Keratinocyte (primary cell): Measurements from ENCODE around the gene ERI2. TPM values are rescaled to one million over a fixed set of nuclear protein-coding genes. Genes with fewer than 3 reads are reported as not detected.
A peak's percentile ranks its signal among the peaks of the same experiment; 100 is the strongest.

Experiments
- DNase-seq: peaks from one replicate; pipeline ENCODE4 v3.0.0-alpha.2; 2011; ENCODE audit warnings: low read depth, missing footprints, low spot score
- FAIRE-seq: peaks from 2 replicates; lab custom pipeline; 2011; peaks lifted over from hg19 to GRCh38; lab: Jason Lieb, UNC
- H2AFZ ChIP-seq: 2 replicates; pipeline ENCODE4 v1.6.0; 2012; ENCODE audit warnings: low read length, control low read depth, inconsistent platforms; ENCODE audit not compliant: control insufficient read depth
- H3K27ac ChIP-seq: 2 replicates; pipeline ENCODE4 v1.5.1; 2011; ENCODE audit warnings: low read length; ENCODE audit not compliant: control insufficient read depth, insufficient read depth
- H3K27me3 ChIP-seq: 3 replicates; pipeline ENCODE4 v1.6.0; 2011; ENCODE audit warnings: low read length; ENCODE audit not compliant: control insufficient read depth, insufficient read depth; ENCODE audit errors: extremely low read depth
- H3K36me3 ChIP-seq, 2 experiments: 2 replicates in 1 of 2; 3 replicates in 1 of 2; pipeline ENCODE4 v1.5.1; 2011; ENCODE audit warnings: low read length in 2 of 2, mild to moderate bottlenecking in 1 of 2; ENCODE audit not compliant: control insufficient read depth in 2 of 2, insufficient read depth in 2 of 2; ENCODE audit errors: extremely low read depth in 1 of 2
- H3K4me1 ChIP-seq: 3 replicates; pipeline ENCODE4 v1.5.1; 2011; ENCODE audit warnings: low read length; ENCODE audit not compliant: control insufficient read depth, insufficient read depth; ENCODE audit errors: extremely low read depth
- H3K4me2 ChIP-seq: 3 replicates; pipeline ENCODE4 v1.6.0; 2011; ENCODE audit warnings: low read depth, low read length; ENCODE audit not compliant: control insufficient read depth, insufficient read depth; ENCODE audit errors: extremely low read depth
- H3K4me3 ChIP-seq, 3 experiments: fragments of 200-600 bp in 1 of 3; sonication (generic) in 1 of 3; 2 replicates in 2 of 3; 3 replicates in 1 of 3; pipeline ENCODE4 v1.5.1; 2011 to 2016; ENCODE audit warnings: low read length in 3 of 3, mild to moderate bottlenecking in 3 of 3, control low read depth in 2 of 3, inconsistent platforms in 1 of 3, low read depth in 1 of 3, mixed read lengths in 1 of 3, mixed run types in 1 of 3, moderate library complexity in 1 of 3; ENCODE audit not compliant: control insufficient read depth in 2 of 3, insufficient read depth in 2 of 3; ENCODE audit errors: extremely low read depth in 1 of 3
- H3K79me2 ChIP-seq: 2 replicates; pipeline ENCODE4 v1.6.0; 2012; ENCODE audit warnings: low read length; ENCODE audit not compliant: control insufficient read depth, insufficient read depth
- H3K9ac ChIP-seq: 3 replicates; pipeline ENCODE4 v1.6.0; 2011; ENCODE audit warnings: low read length; ENCODE audit not compliant: control insufficient read depth, insufficient read depth; ENCODE audit errors: extremely low read depth
- H3K9me1 ChIP-seq: 3 replicates; pipeline ENCODE4 v1.6.0; 2011; ENCODE audit warnings: low read length; ENCODE audit not compliant: control insufficient read depth, insufficient read depth; ENCODE audit errors: extremely low read depth
- H3K9me3 ChIP-seq: 2 replicates; pipeline ENCODE4 v1.5.1; 2012; ENCODE audit warnings: low read depth, low read length; ENCODE audit not compliant: control insufficient read depth
- H4K20me1 ChIP-seq: 3 replicates; pipeline ENCODE4 v1.6.0; 2011; ENCODE audit warnings: low read length; ENCODE audit not compliant: control insufficient read depth, insufficient read depth; ENCODE audit errors: extremely low read depth
- CTCF ChIP-seq, 3 experiments: IDR thresholded peaks in 1 of 3; conservative IDR thresholded peaks in 1 of 3; optimal IDR thresholded peaks in 1 of 3; 2 replicates in 2 of 3; 3 replicates in 1 of 3; pipeline versions ENCODE3 to v1.5.1; 2011; ENCODE audit warnings: low read length in 3 of 3, mild to moderate bottlenecking in 3 of 3, moderate library complexity in 2 of 3, control low read depth in 1 of 3, inconsistent platforms in 1 of 3; ENCODE audit not compliant: insufficient read depth in 2 of 3; ENCODE audit errors: extremely low read depth in 1 of 3
- EZH2 ChIP-seq: IDR thresholded peaks from one replicate; pipeline ENCODE4 v1.6.1; 2012; ENCODE audit warnings: inconsistent platforms, mild to moderate bottlenecking, low read length, moderate library complexity
- dilution Hi-C: fragments of 300-500 bp; cut with MboI; formaldehyde crosslinking; loops from one replicate; pipeline ENCODE4 v1.7.0; 2020; ENCODE audit warnings: low sequenced_read_pairs; ENCODE audit not compliant: extremely low pct_ligation_motif_present
- polyA plus RNA-seq, 5 experiments: library from polyadenylated mRNA; depleted of rRNA in 3 of 5; stranded (reverse) in 3 of 5; stranded (forward) in 1 of 5; unstranded in 1 of 5; fragments of >200 nt; gene quantifications; 1 replicate in 1 of 5; 2 replicates in 3 of 5; 3 replicates in 1 of 5; pipeline versions ENCODE4 v1.2.1 to v1.2.3, GENCODE V29; 2011 to 2012; ENCODE audit warnings: missing spikeins in 2 of 5, low read depth in 1 of 5, low replicate concordance in 1 of 5

The ERI2 gene
- polyA plus RNA-seq, 1 donor (not counting 4 experiments of a cell fraction or from before 2014, with no cell fraction given) = 19.5 TPM

DNA sequence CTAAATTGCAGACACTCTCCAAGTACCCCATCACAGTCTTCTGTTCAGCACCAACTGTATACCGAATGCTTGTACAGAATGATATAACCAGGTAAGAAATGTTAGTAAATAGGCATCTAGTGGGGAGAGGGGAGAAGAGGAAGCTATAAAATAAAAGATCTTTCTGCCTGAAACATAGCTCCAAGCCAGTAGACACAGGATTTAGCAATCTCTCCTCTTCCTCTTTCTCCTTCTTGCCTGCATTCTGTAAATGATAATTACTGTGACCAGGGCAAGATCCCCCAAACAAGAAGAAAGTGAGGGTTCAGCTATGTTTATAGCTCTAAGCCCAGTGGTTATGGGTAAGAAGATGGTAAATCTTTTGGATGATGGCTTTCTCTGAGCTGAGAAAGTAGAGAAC lies 24.6 kb downstream of the ERI2 start:
- no peak overlapping the region for H2AFZ ChIP-seq
- H4K20me1 ChIP-seq = no peaks in the 10 kb centered on the region
- no peaks in the 10 kb centered on the region for H3K9me1 ChIP-seq
- H3K4me2 ChIP-seq = no peak overlapping the region
- FAIRE-seq = no peak
- H3K79me2 ChIP-seq = no peaks in the 10 kb centered on the region
- no peak overlapping the region for H3K9ac ChIP-seq
- H3K27ac ChIP-seq = no peak overlapping the region
- no peaks in the 10 kb centered on the region for H3K27me3 ChIP-seq
- TF ChIP-seq CTCF (optimal IDR thresholded peaks at IDR 0.05 in 1 of 3, IDR thresholded peaks at IDR 0.05 in 1 of 3, conservative IDR thresholded peaks at IDR 0.05 in 1 of 3; ENCODE audit: extremely low read depth in 1 of 3, insufficient read depth in 2 of 3, low read length in 3 of 3) (no peak), EZH2 (no peak)
- H3K4me3 ChIP-seq = no peak overlapping the region
- no peak for DNase-seq
- dilution Hi-C loops = no loop called here
- no peaks in the 10 kb centered on the region for H3K36me3 ChIP-seq
- no peaks in the 10 kb centered on the region for H3K9me3 ChIP-seq
- no peaks in the 10 kb centered on the region for H3K4me1 ChIP-seq

DNA sequence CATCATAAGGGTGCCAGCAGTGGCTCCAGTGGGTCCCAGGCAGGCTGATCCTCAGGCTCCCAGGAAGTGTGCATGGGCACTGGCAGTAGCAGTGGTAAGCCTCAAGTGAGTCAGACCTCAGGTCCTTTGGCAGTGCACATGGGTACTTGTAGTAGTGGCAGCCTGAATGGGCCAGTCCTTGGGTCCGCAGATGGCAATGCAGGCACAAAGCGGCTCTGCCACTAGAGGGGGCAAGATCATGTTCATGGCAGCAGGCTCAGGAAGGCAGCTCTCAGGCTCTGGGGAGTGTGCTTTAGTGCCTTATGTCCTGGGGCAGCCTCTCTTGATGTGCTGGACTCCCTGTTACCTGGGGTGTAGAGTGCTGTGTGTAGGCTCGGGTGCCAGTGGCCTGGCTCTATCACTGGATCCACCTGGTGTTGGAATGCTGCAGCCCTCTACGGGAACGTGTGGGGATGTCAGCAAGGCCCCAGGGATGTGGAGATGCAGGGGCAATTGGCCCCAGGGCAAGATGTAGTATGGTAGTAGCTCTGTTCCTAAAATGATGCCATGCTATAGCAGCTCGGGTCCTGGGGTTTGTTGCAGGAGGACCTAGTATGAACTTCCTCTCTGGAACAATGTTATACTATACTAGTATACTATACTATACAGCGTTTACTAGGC lies 31.4 kb downstream of the ERI2 start:
- Histone ChIP-seq H3K27me3 (no peaks in the 10 kb centered on the region), H3K4me2 (no peak overlapping the region), H3K9ac (no peak overlapping the region), H3K36me3 (no peaks in the 10 kb centered on the region), H4K20me1 (no peaks in the 10 kb centered on the region), H3K4me1 (no peaks in the 10 kb centered on the region), H3K79me2 (no peaks in the 10 kb centered on the region), H3K4me3 (no peak overlapping the region), H2AFZ (no peak overlapping the region), H3K27ac (no peak overlapping the region), H3K9me3 (no peaks in the 10 kb centered on the region), H3K9me1 (no peaks in the 10 kb centered on the region)
- DNase-seq (peak; percentile 33), FAIRE-seq (peak; percentile 81)
- dilution Hi-C loops = no loop called here
- peak; percentile 94 to 98 (median 97) for TF ChIP-seq CTCF (optimal IDR thresholded peaks at IDR 0.05 in 1 of 3, IDR thresholded peaks at IDR 0.05 in 1 of 3, conservative IDR thresholded peaks at IDR 0.05 in 1 of 3; ENCODE audit: extremely low read depth in 1 of 3, insufficient read depth in 2 of 3, low read length in 3 of 3)
- no peak for TF ChIP-seq EZH2
